Measurements from ENCODE around the gene FARSA. TPM values are rescaled to one million over a fixed set of nuclear protein-coding genes. Genes with fewer than 3 reads are reported as not detected.
A peak's percentile ranks its signal among the peaks of the same experiment; 100 is the strongest.

Gene FARSA
- total RNA-seq, 2 experiments from 2014 or later = 128 to 138 TPM

- DNase-seq (no peak), ATAC-seq (no peak)
- Mint-ChIP-seq H3K27me3 (no peaks in the 10 kb centered on the region), H3K4me3 (peak overlapping the region; percentile 99), H3K9me3 (no peaks in the 10 kb centered on the region), H3K4me1 (ENCODE audit: low read depth) (peaks cover 61% of the 10 kb centered on the region), H3K27ac (peak overlapping the region; percentile 95), H3K36me3 (ENCODE audit: low read depth) (peaks cover 71% of the 10 kb centered on the region)
- intact Hi-C loops (cut with micrococcal nuclease) = no loop called here
- ChIA-PET POLR2A (interaction anchor here (0.8 kb wide), 2 partner anchors 9 to 13 kb away, joined by 3 to 4 read pairs; no protein-coding TSS in a partner anchor), CTCF (interaction anchor here (2.0 kb wide), 1 partner anchor 50 kb away, joined by 4 read pairs; the partner anchor contains the start of gene GCDH)
- TF ChIP-seq, protein P1, sequence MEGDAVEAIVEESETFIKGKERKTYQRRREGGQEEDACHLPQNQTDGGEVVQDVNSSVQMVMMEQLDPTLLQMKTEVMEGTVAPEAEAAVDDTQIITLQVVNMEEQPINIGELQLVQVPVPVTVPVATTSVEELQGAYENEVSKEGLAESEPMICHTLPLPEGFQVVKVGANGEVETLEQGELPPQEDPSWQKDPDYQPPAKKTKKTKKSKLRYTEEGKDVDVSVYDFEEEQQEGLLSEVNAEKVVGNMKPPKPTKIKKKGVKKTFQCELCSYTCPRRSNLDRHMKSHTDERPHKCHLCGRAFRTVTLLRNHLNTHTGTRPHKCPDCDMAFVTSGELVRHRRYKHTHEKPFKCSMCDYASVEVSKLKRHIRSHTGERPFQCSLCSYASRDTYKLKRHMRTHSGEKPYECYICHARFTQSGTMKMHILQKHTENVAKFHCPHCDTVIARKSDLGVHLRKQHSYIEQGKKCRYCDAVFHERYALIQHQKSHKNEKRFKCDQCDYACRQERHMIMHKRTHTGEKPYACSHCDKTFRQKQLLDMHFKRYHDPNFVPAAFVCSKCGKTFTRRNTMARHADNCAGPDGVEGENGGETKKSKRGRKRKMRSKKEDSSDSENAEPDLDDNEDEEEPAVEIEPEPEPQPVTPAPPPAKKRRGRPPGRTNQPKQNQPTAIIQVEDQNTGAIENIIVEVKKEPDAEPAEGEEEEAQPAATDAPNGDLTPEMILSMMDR (IDR thresholded peaks at IDR 0.05) = no peak
These were observed 7.4 kb upstream of the FARSA start for GRCh38 chr19:12940897-12941296.

- Mint-ChIP-seq H3K9me3 (no peaks in the 10 kb centered on the region), H3K27ac (peak overlapping the region; percentile 95), H3K36me3 (ENCODE audit: low read depth) (peaks cover 63% of the 10 kb centered on the region), H3K4me3 (peak overlapping the region; percentile 99), H3K4me1 (ENCODE audit: low read depth) (peaks cover 59% of the 10 kb centered on the region), H3K27me3 (no peaks in the 10 kb centered on the region)
- DNase-seq = peak; percentile 28
- intact Hi-C loops (cut with micrococcal nuclease) = loop anchor here (10.0 kb wide), 1 partner anchor 55 kb away; the partner anchor contains the start of genes DNASE2 and KLF1
- CTCF ChIA-PET = interaction anchor here (3.0 kb wide), 1 partner anchor 25 kb away, joined by 10 read pairs; no protein-coding TSS in a partner anchor
- TF ChIP-seq, protein P1 (IDR thresholded peaks at IDR 0.05) = no peak
- no peak for ATAC-seq
- POLR2A ChIA-PET = interaction anchor here (0.6 to 3.3 kb wide), 12 partner anchors 9 to 178 kb away, joined by 3 to 19 read pairs (median 4); partner anchors contain the start of genes GCDH, NACC1 and SYCE2
These were observed 6.5 kb upstream of the FARSA start for GRCh38 chr19:12939975-12940423.

- Mint-ChIP-seq H3K9me3 (no peaks in the 10 kb centered on the region), H3K36me3 (ENCODE audit: low read depth) (peaks cover 54% of the 10 kb centered on the region), H3K4me3 (peak overlapping the region; percentile 99), H3K27ac (peak overlapping the region; percentile 95), H3K27me3 (no peaks in the 10 kb centered on the region), H3K4me1 (ENCODE audit: low read depth) (peaks cover 53% of the 10 kb centered on the region)
- POLR2A ChIA-PET = interaction anchor here (0.6 to 3.3 kb wide), 15 partner anchors 10 to 179 kb away, joined by 3 to 19 read pairs (median 4); partner anchors contain the start of genes DNASE2, GCDH, NACC1 and SYCE2
- peak; percentile 74 for DNase-seq
- CTCF ChIA-PET = interaction anchor here (3.0 kb wide), 1 partner anchor 26 kb away, joined by 10 read pairs; no protein-coding TSS in a partner anchor
- TF ChIP-seq, protein P1 (IDR thresholded peaks at IDR 0.05) = no peak
- intact Hi-C loops (cut with micrococcal nuclease) = loop anchor here (10.0 kb wide), 1 partner anchor 54 kb away; the partner anchor contains the start of genes DNASE2 and KLF1
- ATAC-seq = no peak
These were observed 5.5 kb upstream of the FARSA start for GRCh38 chr19:12938779-12939601.

DNA sequence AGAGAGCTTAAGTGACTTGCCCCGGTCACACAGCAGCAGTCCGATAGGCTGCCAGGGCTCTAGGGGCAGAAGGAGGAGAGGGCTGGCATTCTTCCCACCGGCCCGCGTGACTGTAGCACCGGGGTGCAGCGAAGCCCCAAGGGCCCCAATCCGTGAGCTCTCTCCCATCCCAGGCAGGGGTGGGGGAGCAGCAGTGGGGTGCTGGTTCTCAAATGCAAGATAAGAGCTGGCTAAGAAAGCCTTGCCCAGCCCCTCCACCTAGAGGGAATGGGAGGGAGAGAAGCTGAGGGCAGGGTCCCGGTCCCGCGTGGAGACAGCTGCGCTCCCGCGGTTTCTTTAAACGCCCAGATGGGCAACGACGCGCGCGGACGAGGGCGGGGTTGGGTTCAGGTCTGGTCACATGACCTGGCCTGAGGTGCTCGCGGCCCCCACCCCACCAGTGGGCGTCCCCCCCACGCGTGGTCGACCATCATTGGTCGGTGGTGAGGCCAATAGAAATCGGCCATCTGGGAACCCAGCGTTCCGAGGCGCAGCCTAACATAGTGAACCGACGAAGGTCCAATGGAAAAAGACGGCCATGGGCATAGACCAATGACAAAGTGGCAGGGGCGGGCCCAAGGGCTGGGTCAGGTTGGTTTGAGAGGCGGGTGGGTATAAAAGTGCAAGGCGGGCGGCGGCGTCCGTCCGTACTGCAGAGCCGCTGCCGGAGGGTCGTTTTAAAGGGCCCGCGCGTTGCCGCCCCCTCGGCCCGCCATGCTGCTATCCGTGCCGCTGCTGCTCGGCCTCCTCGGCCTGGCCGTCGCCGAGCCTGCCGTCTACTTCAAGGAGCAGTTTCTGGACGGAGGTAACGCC is 4.6 kb upstream of the FARSA start, which contains the start of gene CALR:
Gene CALR, plus strand, starts transcription at position 683 of the 852 bp plus-strand sequence. Its CDS starts 71 bp downstream, at position 754.
- peaks cover 51% of the 10 kb centered on the region for H3K36me3 Mint-ChIP-seq (ENCODE audit: low read depth)
- peaks cover 46% of the 10 kb centered on the region for H3K4me1 Mint-ChIP-seq (ENCODE audit: low read depth)
- TF ChIP-seq, protein P1 (IDR thresholded peaks at IDR 0.05) = no peak
- H3K27ac Mint-ChIP-seq = peak within 1 kb of the TSS; percentile 95
- no peaks in the 10 kb centered on the region for H3K27me3 Mint-ChIP-seq
- DNase-seq (peak; percentile 100), ATAC-seq (peak; percentile 87)
- ChIA-PET CTCF (interaction anchor here (1.0 to 3.0 kb wide), 4 partner anchors 27 to 178 kb away, joined by 3 to 10 read pairs (median 5); no protein-coding TSS in a partner anchor), POLR2A (interaction anchor here (0.8 to 3.3 kb wide), 19 partner anchors 8 to 215 kb away, joined by 3 to 19 read pairs (median 4); partner anchors contain the start of genes DNASE2, GADD45GIP1, GCDH and SYCE2)
- H3K9me3 Mint-ChIP-seq = no peaks in the 10 kb centered on the region
- H3K4me3 Mint-ChIP-seq = peak within 1 kb of the TSS; percentile 99
- intact Hi-C loops (cut with micrococcal nuclease) = loop anchor here (10.0 kb wide), 1 partner anchor 53 kb away; the partner anchor contains the start of genes DNASE2 and KLF1
